ENCODE data around the gene DTNBP1.

DTNBP1 gene

GRCh38 chr6:15539722-15540270 lies 123.0 kb downstream of the DTNBP1 start:
- no peak for DNase-seq
- Histone ChIP-seq H3K4me1 (no peaks in the 10 kb centered on the region), H3K9me3 (no peaks in the 10 kb centered on the region), H3K4me3 (ENCODE audit: low read depth, low read length) (no peak overlapping the region), H3K27me3 (no peaks in the 10 kb centered on the region), H3K36me3 (no peaks in the 10 kb centered on the region)
- no peak for TF ChIP-seq CTCF (IDR thresholded peaks at IDR 0.05; ENCODE audit: low read depth, low read length)

- no peaks in the 10 kb centered on the region for H3K4me1 ChIP-seq
- DNase-seq: no peak
- no peaks in the 10 kb centered on the region for H3K9me3 ChIP-seq
- H3K27me3 ChIP-seq: no peaks in the 10 kb centered on the region
- H3K4me3 ChIP-seq (ENCODE audit: low read depth, low read length): no peak overlapping the region
- no peak for TF ChIP-seq CTCF (IDR thresholded peaks at IDR 0.05; ENCODE audit: low read depth, low read length)
- no peaks in the 10 kb centered on the region for H3K36me3 ChIP-seq
Measured at GRCh38 chr6:15538766-15539495, 123.9 kb downstream of the DTNBP1 start.

- Histone ChIP-seq H3K9me3 (no peaks in the 10 kb centered on the region), H3K27me3 (no peaks in the 10 kb centered on the region), H3K36me3 (no peaks in the 10 kb centered on the region), H3K4me3 (ENCODE audit: low read depth, low read length) (no peak overlapping the region), H3K4me1 (no peaks in the 10 kb centered on the region)
- no peak for DNase-seq
- no peak for TF ChIP-seq CTCF (IDR thresholded peaks at IDR 0.05; ENCODE audit: low read depth, low read length)
Measured at GRCh38 chr6:15538106-15538505, 124.7 kb downstream of the DTNBP1 start.

GRCh38 chr6:15536198-15536955 lies 126.5 kb downstream of the DTNBP1 start:
- H3K4me1 ChIP-seq: no peaks in the 10 kb centered on the region
- TF ChIP-seq CTCF (IDR thresholded peaks at IDR 0.05; ENCODE audit: low read depth, low read length): no peak

GRCh38 chr6:15535495-15536197 lies 127.2 kb downstream of the DTNBP1 start:
- no peak for TF ChIP-seq CTCF (IDR thresholded peaks at IDR 0.05; ENCODE audit: low read depth, low read length)
- no peak overlapping the region for H3K4me3 ChIP-seq (ENCODE audit: low read depth, low read length)

More at GRCh38 chr6:15536198-15536955, 126.5 kb downstream of the DTNBP1 start:
- no peak for DNase-seq
- Histone ChIP-seq H3K4me3 (ENCODE audit: low read depth, low read length) (no peak overlapping the region), H3K9me3 (no peaks in the 10 kb centered on the region), H3K27me3 (no peaks in the 10 kb centered on the region), H3K36me3 (no peaks in the 10 kb centered on the region)

More at GRCh38 chr6:15535495-15536197, 127.2 kb downstream of the DTNBP1 start:
- DNase-seq: no peak
- Histone ChIP-seq H3K27me3 (no peaks in the 10 kb centered on the region), H3K36me3 (no peaks in the 10 kb centered on the region), H3K9me3 (no peaks in the 10 kb centered on the region), H3K4me1 (no peaks in the 10 kb centered on the region)
